SHP77 treated with DMSO at 0.1 percent for 48 hours (cell line): ENCODE results near the gene NKD2.
"Not testable (repeated sequence)": the region's sequence is repeated elsewhere in the genome, so short reads cannot be mapped to it uniquely, and the experiment has no call there.

ENCODE experiments used
- DNase-seq: peaks from one replicate; lab custom pipeline; 2025; lab: John Stamatoyannopoulos, UW

NKD2 gene

DNA sequence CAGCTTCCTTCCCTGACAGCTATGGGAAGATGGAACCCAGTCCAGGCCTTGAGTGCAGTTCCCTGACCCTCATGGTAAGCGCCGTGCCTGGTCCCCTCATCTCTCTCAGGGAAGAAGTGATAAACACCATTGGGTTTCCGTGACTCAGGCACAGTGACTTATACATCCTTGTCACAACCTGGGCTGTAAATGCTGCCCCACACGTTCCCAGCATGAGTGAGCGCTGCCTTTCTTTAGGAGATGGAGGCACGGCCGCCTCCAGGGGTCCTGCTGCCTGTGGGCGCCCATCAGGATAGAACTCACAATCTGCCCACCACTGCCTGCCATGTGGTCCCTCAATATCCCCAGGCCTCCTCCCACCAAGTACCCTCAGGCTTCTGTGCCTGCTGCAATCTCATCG, 8.3 kb upstream of the NKD2 start:
- no peak for DNase-seq

DNA sequence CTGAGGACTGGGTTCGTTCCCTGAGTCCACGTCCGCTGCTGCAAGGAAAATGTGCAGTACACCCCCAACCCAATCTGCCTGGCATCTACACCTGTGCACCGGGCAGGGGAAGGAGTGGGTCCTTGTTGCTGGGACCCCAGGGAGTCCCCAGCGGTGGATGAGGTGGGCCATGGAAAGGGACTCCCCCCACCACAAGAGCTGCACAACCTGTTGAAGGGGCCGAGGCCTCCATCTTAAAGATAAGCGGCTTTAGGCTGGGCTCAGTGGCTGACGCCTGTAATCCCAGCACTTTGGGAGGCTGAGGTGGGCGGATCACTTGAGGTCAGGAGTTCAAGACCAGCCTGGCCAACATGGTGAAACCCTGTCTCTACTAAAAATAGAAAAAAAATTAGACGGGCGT, 7.8 kb upstream of the NKD2 start:
- DNase-seq, result not testable (repeated sequence)

DNA sequence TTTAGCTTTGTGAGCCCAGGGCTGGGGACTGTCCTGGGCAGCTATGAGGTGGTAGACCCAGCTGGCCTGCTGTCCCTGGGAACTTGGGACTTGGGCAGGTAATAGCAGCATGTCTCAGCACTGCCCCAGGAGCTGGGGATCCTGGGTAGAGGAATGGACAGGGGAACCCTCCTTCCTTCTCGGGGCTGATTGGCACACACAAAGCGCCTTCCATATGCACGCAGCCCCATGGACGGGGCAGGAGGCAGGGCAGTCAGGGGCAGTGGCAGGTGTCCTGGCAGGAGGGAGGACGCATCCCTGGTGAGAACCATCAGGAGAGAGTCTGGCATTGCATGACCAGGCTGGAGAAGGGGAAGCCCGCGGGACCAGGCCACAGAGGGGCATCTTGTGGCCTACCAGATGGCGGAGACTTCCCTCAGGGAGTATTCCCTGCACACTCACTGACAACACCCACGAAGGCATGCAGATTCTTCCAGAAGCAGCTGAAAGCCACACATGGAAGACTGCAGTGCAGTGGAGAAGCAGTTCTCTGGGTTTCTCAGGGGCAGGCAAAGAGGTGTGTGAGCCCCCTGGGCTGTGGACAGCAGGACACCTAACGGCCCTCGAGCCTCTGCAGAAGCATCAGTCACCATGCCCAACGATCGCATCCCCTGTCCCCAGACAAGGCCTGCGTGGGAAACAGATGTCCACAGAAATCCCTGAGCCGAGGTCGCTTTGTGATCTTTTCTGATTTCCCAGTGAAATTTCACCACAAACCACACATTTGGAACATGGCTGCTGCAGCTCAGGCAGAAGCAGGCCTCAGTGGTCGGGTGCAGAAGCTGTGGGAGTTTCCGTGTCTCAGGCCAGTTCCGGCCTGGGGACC, 7.0 kb upstream of the NKD2 start:
- DNase-seq, result no peak

DNA sequence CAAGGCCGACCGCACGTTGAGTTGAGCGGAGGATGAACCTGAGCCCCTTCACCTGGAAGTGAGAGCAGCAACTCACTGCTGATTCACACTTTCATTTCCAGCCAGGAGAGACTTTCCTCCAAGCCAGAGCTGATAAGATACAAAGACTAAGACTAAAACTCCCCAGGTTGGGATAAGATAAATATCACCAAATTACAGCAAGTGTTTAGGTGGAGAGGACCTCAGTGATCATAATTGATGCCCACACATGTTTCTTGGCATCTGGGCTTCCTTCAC, 6.4 kb upstream of the NKD2 start:
- DNase-seq, result no peak

DNA sequence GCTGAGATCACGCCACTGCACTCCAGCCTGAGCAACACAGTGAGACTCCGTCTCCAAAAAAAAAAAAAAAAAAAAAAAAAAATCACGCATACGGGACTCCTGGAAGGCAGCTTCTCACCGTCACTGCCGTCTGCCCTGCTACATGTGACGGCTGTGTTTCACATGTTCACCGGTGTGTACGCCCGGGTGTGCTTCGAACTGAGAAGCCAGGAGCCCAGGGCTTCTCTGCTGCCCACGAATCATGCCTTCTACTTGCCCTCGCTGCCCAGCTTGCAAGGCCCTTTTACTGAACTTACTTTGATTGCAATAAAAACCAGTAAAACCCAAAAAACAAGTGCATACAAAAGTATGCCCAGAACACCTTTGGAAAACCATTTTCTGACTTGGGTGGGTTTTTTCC, 5.8 kb upstream of the NKD2 start:
- no peak for DNase-seq

DNA sequence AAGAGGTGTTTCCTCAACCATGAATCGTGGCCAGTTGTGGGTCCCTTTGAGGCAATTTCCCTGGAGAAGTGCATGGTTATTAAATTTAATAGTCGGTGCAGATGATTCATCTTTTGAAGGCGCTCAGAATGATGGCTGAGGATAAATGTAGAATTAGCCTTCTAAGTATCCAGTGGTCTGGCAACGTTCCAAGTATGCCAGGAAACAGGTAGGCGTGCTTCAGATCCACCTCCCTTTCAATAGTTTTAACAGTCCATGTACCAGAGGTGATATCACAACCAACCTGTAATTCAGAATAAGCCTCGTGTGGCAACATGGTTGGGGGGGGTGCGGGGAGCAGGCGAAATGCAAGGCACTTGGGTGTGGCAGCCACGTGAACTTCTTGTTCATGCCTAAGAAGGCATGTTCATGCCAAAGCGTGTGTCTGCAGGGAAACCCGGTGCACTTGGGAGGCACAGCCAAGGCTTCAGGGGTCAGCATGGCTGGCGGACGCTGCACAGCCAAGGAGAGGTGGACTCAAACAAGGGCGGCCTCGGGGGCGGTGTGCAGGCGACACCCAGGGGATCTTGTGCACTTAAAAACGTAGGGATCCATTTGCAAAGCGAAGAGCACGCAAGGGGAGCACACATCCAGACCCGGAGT, 5.2 kb upstream of the NKD2 start:
- DNase-seq, result no peak

DNA sequence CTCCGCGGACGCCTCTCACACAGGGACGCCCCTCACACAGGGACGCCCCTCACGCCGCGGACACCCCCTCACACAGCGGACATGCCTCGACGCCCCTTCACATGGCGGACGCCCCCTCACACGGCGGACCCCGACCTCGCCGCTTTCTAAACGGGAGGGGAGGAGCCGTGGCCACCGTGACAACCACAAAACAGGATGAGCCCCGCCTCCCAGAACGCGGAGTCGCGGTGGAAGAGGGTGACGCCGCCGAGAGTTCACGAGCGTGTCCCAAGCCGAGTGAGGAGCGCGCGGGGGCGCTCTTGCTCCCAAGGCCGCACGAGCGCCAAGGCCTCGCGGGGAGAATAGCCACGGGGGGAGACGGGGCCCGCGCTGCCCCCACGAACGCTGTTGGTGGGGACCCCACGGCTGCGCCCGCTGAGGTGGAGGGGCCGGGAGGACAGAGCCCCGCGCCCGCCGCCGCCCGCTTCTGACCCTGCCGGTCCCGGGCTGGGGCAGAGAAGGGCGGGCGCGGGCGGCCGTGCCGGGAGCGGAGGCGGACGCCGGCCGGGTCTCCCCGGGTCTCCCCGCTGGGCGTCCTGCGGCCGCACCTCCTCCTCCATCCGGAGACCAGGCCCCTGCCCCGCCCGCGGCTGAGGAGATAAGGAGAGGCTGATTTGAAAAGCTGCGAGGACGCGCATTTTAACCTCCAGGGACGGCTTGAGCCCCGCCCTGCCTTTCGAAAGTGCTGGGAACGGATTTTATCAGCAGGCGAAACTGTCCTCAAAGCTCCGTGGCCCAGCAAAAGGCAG, 3.9 kb upstream of the NKD2 start:
- DNase-seq, result no peak

DNA sequence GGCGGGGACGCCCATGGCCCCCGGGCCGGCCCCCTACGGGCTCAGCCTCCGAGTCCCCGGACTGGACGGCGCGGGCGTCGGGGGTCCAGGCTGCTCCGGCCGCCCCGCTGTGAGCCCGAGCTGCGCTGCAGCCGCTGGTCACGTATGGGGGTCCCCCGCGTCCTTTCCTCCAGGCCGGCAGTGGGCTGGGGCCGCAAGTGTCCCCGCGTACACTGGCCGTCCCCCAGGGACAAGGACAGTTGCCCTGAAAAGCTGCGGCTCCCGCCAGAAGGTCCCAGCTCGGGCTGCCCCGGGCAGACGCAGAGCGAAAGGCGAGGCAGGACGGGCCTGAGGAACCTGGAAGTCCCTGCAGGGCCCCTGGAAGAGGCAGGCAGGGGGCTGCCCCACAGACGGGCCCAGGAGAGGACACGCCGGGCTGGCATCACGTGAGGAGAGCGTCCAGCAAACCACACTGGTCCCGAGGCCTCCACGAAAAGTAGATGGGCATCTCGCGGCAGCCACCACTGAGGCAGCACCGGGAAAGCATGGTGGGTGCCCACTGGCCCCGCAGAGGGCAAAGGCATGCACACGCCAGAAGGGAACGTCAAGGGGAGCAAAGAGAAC, 3.3 kb upstream of the NKD2 start:
- no peak for DNase-seq

DNA sequence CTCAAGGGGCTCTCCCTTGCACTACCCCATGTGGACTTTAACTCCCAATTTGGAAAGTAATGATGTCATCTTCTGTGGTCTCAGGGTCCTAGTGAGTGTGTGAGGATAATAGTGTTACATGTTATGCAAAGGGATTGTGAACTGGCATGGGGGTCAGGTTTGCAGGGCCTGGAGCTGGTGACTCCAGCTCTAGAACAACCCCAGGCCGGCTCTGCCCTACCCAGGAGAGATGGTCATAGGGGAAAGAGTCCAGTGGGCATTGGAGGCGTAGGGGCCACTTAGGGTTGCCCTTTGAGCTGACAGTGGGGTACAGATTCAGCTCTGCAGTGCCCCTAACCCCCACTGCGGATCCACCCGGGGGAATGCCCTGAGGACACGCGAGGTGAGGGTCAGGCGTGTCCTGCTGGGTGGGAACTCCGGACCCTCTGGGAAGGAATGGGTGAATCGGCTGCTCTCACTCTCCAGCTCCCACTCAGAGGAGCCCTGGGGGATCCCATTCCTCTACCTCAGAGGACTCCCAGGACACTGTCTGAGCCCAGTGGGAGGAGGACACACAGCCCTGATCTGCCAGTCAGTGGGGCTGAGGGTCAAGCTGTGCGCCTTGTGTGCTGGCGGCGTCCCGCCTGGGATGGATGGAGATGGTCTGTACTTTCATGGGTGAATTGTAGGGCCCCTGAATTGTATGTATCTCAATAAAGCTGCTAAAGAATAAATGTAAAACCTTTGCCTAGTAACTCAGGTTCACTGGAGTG, 2.5 kb upstream of the NKD2 start:
- DNase-seq, result no peak

DNA sequence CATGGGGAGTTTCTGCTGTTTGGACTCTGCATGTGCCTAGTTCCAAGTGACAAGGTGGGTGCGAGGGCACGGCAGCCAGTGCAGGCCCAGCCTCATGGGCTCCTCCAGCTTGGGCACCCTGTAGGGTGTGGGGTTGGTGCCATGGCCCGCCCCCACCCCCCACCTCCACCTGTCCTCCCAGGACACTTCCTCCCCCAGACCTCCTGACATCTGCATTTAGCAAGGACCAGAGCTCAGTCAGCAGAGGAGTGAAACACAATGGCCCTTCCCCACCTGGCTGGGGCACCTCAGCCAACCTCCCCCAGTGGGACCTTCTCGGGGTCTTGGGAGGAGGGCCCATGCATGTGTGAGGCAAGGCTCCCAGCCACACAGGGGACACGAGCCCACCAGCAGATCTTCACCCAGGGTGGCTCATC, 1.9 kb upstream of the NKD2 start:
- DNase-seq, result no peak

DNA sequence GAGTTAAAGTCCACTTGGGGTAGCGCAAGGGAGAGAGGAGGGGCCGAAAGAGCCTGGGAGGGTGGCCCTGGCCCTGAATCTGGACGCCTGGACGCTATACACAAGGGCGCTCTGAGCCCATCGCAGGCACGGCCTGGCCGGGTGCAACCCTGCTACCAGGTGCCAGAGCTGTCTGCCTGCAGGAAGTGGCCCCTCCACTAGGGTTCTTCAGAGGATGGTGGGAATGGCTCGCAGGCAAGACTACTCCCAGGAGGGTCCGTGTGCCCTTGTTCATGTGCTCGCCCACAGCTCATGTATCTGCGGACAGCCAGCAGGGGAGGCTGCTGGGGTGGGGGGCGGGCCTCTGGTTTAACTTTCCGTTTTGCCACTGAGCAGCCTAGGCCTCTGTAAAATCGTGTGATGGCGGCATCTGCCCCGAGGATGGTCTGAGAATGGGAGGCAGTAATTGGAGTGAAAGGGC, 1.4 kb upstream of the NKD2 start:
- DNase-seq, result no peak

DNA sequence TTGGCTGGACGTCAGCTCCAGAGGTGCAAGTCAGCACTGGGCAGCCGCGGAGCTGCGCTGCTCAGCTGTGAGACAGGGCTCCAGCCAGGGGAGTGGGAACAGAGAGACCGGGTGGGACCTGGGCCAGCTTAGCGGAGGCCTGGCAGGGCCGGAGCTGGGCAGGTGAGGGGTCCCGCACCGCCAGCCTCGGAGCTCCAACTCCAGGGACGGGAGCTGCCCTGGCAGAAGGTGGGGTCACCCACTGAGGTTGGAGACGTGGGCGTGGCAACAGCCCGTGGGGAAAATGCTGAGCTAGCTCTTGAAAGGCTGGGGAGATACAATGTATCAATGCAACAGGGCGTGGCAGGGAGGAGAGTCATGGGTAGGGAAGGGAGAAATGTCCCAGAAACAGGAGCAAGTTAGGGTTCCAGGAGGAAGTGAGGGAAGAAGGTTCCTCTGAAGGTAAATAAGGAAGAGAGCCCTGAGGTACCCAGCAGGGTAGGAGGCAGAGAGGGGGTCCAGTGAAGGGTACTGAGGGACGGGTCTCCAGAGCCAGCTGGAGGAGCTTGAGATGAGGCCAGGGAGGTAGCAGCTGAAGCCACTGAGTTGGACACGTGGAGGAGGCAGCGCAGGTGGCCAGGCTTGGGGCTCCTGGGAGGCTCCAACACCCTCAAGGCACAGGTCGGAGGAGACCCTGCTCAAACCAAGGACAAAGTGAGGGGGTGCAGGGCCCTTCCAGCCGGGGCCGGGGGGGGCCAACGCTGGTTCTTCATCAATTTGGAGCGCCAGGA, 736 bp upstream of the NKD2 start:
- no peak for DNase-seq

DNA sequence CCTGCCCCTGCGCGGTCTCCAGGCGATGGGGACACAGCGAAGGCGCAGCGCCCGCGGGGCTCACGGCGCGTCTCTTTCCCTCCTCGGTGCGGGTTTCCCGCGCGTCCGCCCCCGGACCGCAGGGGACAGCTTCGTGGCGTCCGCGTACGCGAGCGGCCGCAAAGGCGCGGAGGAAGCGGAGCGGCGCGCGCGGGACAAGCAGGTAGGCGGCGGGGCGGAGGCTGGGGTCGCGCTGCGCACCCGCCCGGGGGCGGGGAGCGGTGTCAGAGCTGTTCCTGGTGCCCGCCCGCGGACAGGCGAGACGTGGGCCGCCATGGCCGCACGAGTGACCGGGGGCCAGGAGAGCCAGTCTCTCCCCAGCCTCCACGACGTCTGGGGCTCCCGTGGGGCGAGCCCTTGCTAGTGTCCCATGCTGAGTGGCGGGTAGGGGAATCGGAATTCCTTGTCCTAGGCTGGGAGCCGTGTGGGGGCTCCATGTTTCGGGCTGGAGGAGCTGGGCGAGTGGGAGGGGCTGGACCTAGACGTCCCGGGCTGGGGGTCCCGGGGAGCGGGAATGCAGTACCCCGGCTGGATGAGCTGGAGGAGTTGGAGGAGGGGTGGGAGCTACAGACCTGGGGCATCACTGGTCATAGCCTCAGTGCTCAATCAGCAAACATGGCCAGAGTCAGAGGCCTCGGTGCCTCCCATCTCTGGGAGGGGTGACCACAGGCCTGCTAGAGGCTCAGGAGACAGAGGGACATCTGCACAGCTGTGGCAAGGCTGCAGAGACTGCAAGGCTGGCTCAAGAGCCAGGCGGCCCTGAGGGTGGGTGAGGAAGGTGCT, 968 bp downstream of the NKD2 start:
- no peak for DNase-seq

DNA sequence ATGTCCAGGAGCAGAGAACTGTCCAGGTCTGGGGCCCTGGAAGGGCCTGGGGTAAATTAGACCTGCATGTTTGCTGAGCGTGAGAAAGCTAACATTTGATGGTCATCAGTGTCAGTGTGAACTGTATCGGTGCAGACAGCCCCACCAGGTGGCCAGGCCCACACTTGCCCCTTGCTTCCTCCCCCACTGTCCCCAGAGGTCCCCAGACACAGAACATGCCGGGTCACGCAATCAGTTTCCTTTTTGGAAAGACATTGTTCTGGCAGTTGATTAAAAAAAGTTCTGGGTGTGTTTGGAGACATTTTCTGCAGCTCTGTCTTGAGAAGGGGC, 1.5 kb downstream of the NKD2 start:
- no peak for DNase-seq

DNA sequence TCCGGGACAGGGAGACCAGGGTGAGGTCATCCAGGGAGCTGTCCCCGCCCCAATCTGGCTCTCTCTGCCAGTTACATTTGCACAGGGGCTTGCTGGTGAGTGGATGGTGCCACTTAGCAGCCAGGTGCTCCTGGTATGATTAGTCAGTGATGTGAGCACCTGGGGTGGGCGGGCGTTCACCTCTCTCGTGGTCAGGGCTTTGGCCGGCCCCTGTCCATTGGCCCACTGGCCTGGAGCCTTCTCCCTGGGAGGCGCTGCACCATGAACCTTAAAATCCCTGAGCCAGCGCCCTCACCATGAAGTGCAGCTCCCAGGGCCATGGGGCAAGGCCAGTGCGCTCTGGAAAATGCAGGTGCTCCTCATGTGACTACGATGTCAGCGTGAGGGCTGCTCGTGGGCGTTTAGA, 2.0 kb downstream of the NKD2 start:
- no peak for DNase-seq

DNA sequence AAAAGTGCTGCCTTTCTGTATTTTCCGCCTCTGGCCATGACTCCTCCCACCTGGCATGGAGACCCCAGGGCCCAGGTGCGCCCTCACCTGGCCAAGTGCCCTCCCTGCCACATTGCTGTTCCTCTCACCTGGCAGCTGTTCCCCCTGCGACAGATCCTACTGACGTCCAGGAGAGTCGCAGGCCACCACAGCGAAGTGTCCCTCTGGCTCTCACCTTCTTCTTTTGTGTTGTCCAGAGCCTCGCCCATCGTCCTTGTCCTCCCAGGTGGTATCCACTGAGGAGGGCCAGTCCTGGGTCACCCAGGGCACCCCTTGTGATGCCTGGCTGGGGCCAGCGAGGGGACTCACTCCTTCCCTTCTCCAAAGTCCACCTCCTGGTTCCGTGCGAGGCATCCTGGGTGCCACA, 2.6 kb downstream of the NKD2 start:
- DNase-seq, result peak; percentile 28

DNA sequence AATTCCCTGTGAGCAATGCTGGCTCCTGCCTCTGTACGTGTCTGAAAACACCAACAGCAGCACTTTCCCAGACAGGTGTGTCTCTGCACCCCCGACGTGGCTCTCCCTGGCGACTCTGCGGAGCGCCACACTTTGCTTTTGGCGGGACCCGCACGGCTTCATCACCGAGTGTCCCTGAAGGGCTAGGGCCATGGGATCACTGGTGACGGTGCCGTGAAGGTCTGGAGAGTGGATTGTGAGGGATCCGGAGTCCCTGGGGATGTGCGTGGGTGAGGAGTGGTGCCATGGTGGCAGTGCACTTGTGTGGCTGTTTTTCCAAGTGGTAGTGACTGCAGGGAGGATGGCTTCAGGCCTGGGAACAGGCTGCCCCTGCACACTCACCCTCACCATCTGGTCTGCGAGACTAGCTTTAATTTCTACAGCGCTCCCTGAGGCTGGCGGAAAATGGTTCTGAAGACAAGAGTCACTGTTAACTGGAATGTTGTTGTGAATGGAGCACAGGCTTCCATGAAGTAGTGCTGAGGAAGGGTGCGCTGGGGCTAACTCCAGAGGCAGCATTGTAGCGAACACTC, 3.2 kb downstream of the NKD2 start:
- no peak for DNase-seq

DNA sequence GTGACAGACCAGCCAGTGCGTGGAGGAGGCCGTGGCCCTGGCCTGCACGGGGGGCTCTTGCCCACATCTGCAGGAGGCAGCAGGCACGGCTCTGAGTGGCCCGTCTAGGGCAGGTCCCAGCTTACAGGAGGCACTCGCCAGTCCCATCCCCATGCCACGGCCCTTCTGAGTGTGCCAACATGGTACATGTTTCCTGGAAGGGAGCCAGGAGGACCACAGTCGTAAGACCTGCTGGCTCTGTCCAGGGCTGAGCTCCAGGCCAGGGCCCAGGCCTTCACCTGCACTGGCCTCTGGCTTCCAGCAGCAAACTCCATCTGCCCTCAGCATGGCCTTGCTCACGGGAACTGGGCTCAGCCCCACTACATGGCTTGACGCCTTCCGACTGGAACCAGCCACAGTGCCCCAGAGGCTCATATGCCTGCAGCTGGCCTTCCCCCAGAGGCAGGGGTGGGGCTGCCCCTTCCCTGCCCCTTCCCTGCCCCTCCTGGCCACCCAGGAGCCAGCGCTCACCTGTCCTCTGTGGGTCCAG, 3.8 kb downstream of the NKD2 start:
- no peak for DNase-seq

DNA sequence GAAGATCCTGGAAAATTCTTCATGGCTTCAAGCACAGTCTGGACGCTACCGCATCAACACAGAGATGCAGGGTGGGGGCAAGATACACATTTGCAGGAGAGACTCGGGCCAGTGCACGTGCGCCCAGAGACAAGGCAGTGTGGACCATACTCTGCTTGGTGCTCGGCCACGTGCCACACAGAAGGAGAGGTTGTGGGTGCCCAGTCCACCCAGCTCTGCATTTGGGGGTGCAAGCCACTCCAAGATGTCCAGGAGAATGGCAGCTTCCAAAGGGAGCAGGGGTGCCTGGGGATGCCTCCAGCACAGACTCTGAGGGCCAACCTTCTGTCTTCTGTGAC, 4.3 kb downstream of the NKD2 start:
- no peak for DNase-seq
